ENCODE data around the gene TNFRSF9. TPM values are rescaled to one million over a fixed set of nuclear protein-coding genes. Genes with fewer than 3 reads are reported as not detected.

TNFRSF9 gene
- total and polyA plus RNA-seq, 9 of the 15 experiments (the other 6 are each of a cell fraction or from before 2014, with no cell fraction given) = 0.04 to 0.29 (median 0.08) TPM; not detected in 1

- no peak for TF ChIP-seq ID3 (CRISPR knock-in tag; IDR thresholded peaks at IDR 0.05)
- TF ChIP-seq ID3 (tag; IDR thresholded peaks at IDR 0.05) = no peak
- peak; percentile 87 for TF ChIP-seq JUND (IDR thresholded peaks at IDR 0.05; ENCODE audit: borderline replicate concordance, low read depth, low read length)
- peak; percentile 70; the same call in 1 of the 3 replicates for TF ChIP-seq JUND (tag; IDR thresholded peaks at IDR 0.05; ENCODE audit: borderline replicate concordance, low read depth, low read length)
- no peak for TF ChIP-seq NR2C2 (CRISPR knock-in tag; IDR thresholded peaks at IDR 0.05)
- TF ChIP-seq NR2C2 (tag; IDR thresholded peaks at IDR 0.05) = no peak; the same call in none of the 2 replicates
- TF ChIP-seq MAX (CRISPR knock-in tag; IDR thresholded peaks at IDR 0.05) = no peak
- TF ChIP-seq ZBTB17 (CRISPR knock-in tag; IDR thresholded peaks at IDR 0.05) = no peak
- no peak for TF ChIP-seq ESRRA (IDR thresholded peaks at IDR 0.05; ENCODE audit: borderline replicate concordance, low read depth)
- TF ChIP-seq BDP1 (IDR thresholded peaks at IDR 0.05; ENCODE audit: insufficient read depth, insufficient read length) = no peak
- peak; percentile 62 for TF ChIP-seq MEIS2 (IDR thresholded peaks at IDR 0.05; ENCODE audit: partially characterized antibody)
- no peak for TF ChIP-seq TEAD4 (IDR thresholded peaks at IDR 0.05; ENCODE audit: low read length)
- TF ChIP-seq TEAD4 (CRISPR knock-in tag; IDR thresholded peaks at IDR 0.05; ENCODE audit: borderline replicate concordance) = no peak
- TF ChIP-seq EP300 (IDR thresholded peaks at IDR 0.05; ENCODE audit: low read length) = peak; percentile 45; the same call in 1 of the 2 replicates
- TF ChIP-seq PURB (CRISPR knock-in tag; IDR thresholded peaks at IDR 0.05; ENCODE audit: low read depth) = no peak
- TF ChIP-seq BACH1 (tag; IDR thresholded peaks at IDR 0.05) = no peak
- TF ChIP-seq ZBED1 (IDR thresholded peaks at IDR 0.05) = no peak
- TF ChIP-seq FOSL1 (tag; conservative IDR thresholded peaks at IDR 0.05) = peak; percentile 70; the same call in 1 of the 2 replicates
- no peak for TF ChIP-seq HBP1 (CRISPR knock-in tag; IDR thresholded peaks at IDR 0.05)
- peak; percentile 16 to 43; a peak in 1 of 4 replicates for TF ChIP-seq KDM1A (IDR thresholded peaks at IDR 0.05)
- TF ChIP-seq HNRNPLL (IDR thresholded peaks at IDR 0.05; ENCODE audit: low read depth, low read length, poor library complexity, severe bottlenecking) = no peak
- no peak for TF ChIP-seq PTRF (tag; IDR thresholded peaks at IDR 0.05)
- TF ChIP-seq RBM22 (IDR thresholded peaks at IDR 0.05; ENCODE audit: low read depth, low read length, poor library complexity, severe bottlenecking) = no peak
- TF ChIP-seq RBFOX2 (IDR thresholded peaks at IDR 0.05; ENCODE audit: low read depth, low read length) = no peak
- peak; percentile 71 for TF ChIP-seq CBFA2T3 (IDR thresholded peaks at IDR 0.05)
- no peak for TF ChIP-seq IRF2 (CRISPR knock-in tag; IDR thresholded peaks at IDR 0.05)
- TF ChIP-seq ZNF311 (CRISPR knock-in tag; IDR thresholded peaks at IDR 0.05) = no peak
- TF ChIP-seq ZFPM2 (CRISPR knock-in tag; IDR thresholded peaks at IDR 0.05) = no peak
- TF ChIP-seq L3MBTL2 (IDR thresholded peaks at IDR 0.05) = no peak
- TF ChIP-seq ZNF561 (CRISPR knock-in tag; conservative IDR thresholded peaks at IDR 0.05) = no peak
These were observed at the start of gene TNFRSF9 (continued) for GRCh38 chr1:7940745-7941436.

Measured in K562 (cell line).